ENCODE results near the gene CD101. TPM values are rescaled to one million over a fixed set of nuclear protein-coding genes. Genes with fewer than 3 reads are reported as not detected.
A peak's percentile ranks its signal among the peaks of the same experiment; 100 is the strongest.

Gene CD101
- total and polyA plus RNA-seq, 3 experiments from 2014 or later: 0.39 to 72.0 (median 0.66) TPM

GRCh38 chr1:116988908-116989307, 12.7 kb upstream of the CD101 start:
- Mint-ChIP-seq H3K36me3 (no peaks in the 10 kb centered on the region), H3K27ac (no peak overlapping the region), H3K4me1 (peaks cover 23 to 30% (median 28%) of the 10 kb centered on the region in 3 donors), H3K4me3 (no peak overlapping the region), H3K9me3 (peaks cover 0 to 3% (median 0%) of the 10 kb centered on the region in 5 donors), H3K27me3 (no peaks in the 10 kb centered on the region)
- no peaks in the 10 kb centered on the region for H3K36me3 ChIP-seq (ENCODE audit: insufficient read depth, low read length)
- H3K27ac ChIP-seq (ENCODE audit: low read depth, low read length): no peak overlapping the region
- H3K4me1 ChIP-seq (ENCODE audit: insufficient read depth, low read length): peaks cover 44% of the 10 kb centered on the region
- H3K4me3 ChIP-seq (ENCODE audit: low read length): no peak overlapping the region
- no peak for DNase-seq
- H3K27me3 ChIP-seq (ENCODE audit: insufficient read depth, low read length, poor library complexity, severe bottlenecking): no peaks in the 10 kb centered on the region
- ChIA-PET POLR2A (no interaction called here), CTCF (no interaction called here)
- no peaks in the 10 kb centered on the region for H3K9me3 ChIP-seq (ENCODE audit: low read length)

- ChIA-PET CTCF (no interaction called here), POLR2A (interaction anchor here (0.6 kb wide), 1 partner anchor 11 kb away, joined by 3 read pairs; no protein-coding TSS in a partner anchor)
- Mint-ChIP-seq H3K4me3 (no peak overlapping the region), H3K9me3 (peaks cover 0 to 3% (median 0%) of the 10 kb centered on the region in 5 donors), H3K27me3 (no peaks in the 10 kb centered on the region), H3K36me3 (no peaks in the 10 kb centered on the region), H3K27ac (no peak overlapping the region), H3K4me1 (peaks cover 23 to 28% (median 28%) of the 10 kb centered on the region in 3 donors)
- Histone ChIP-seq H3K36me3 (ENCODE audit: insufficient read depth, low read length) (no peaks in the 10 kb centered on the region), H3K9me3 (ENCODE audit: low read length) (no peaks in the 10 kb centered on the region), H3K4me3 (ENCODE audit: low read length) (no peak overlapping the region), H3K27ac (ENCODE audit: low read depth, low read length) (no peak overlapping the region), H3K4me1 (ENCODE audit: insufficient read depth, low read length) (peaks cover 40% of the 10 kb centered on the region), H3K27me3 (ENCODE audit: insufficient read depth, low read length, poor library complexity, severe bottlenecking) (no peaks in the 10 kb centered on the region)
- no peak for DNase-seq
Observed at GRCh38 chr1:116989835-116990234, 11.7 kb upstream of the CD101 start.

- Histone ChIP-seq H3K27me3 (ENCODE audit: insufficient read depth, low read length, poor library complexity, severe bottlenecking) (no peaks in the 10 kb centered on the region), H3K4me1 (ENCODE audit: insufficient read depth, low read length) (peaks cover 39% of the 10 kb centered on the region), H3K27ac (ENCODE audit: low read depth, low read length) (no peak overlapping the region), H3K36me3 (ENCODE audit: insufficient read depth, low read length) (no peaks in the 10 kb centered on the region), H3K9me3 (ENCODE audit: low read length) (no peaks in the 10 kb centered on the region), H3K4me3 (ENCODE audit: low read length) (no peak overlapping the region)
- Mint-ChIP-seq H3K27ac (no peak overlapping the region), H3K27me3 (no peaks in the 10 kb centered on the region), H3K9me3 (peaks cover 0 to 3% (median 0%) of the 10 kb centered on the region in 5 donors), H3K4me3 (no peak overlapping the region), H3K36me3 (no peaks in the 10 kb centered on the region), H3K4me1 (peaks cover 23 to 28% (median 28%) of the 10 kb centered on the region in 3 donors)
- DNase-seq: no peak
- POLR2A ChIA-PET: no interaction called here
- CTCF ChIA-PET: no interaction called here
Observed at GRCh38 chr1:116990612-116991151, 10.9 kb upstream of the CD101 start.

GRCh38 chr1:116991171-116991845, 10.3 kb upstream of the CD101 start:
- Mint-ChIP-seq H3K9me3 (peaks cover 0 to 3% (median 0%) of the 10 kb centered on the region in 5 donors), H3K27ac (peak overlapping the region in 3 of 8 donors; percentile 35 to 93 (median 65)), H3K27me3 (no peaks in the 10 kb centered on the region), H3K4me3 (peak overlapping the region in 4 of 7 donors; percentile 3 to 59 (median 35)), H3K4me1 (peaks cover 21 to 24% (median 24%) of the 10 kb centered on the region in 3 donors), H3K36me3 (no peaks in the 10 kb centered on the region)
- CTCF ChIA-PET: no interaction called here
- Histone ChIP-seq H3K36me3 (ENCODE audit: insufficient read depth, low read length) (no peaks in the 10 kb centered on the region), H3K4me1 (ENCODE audit: insufficient read depth, low read length) (peaks cover 33% of the 10 kb centered on the region), H3K4me3 (ENCODE audit: low read length) (no peak overlapping the region), H3K27me3 (ENCODE audit: insufficient read depth, low read length, poor library complexity, severe bottlenecking) (no peaks in the 10 kb centered on the region), H3K9me3 (ENCODE audit: low read length) (no peaks in the 10 kb centered on the region), H3K27ac (ENCODE audit: low read depth, low read length) (no peak overlapping the region)
- no peak for DNase-seq
- POLR2A ChIA-PET: no interaction called here

- Histone ChIP-seq H3K4me3 (ENCODE audit: low read length) (no peak overlapping the region), H3K36me3 (ENCODE audit: insufficient read depth, low read length) (no peaks in the 10 kb centered on the region), H3K27me3 (ENCODE audit: insufficient read depth, low read length, poor library complexity, severe bottlenecking) (no peaks in the 10 kb centered on the region), H3K27ac (ENCODE audit: low read depth, low read length) (no peak overlapping the region), H3K9me3 (ENCODE audit: low read length) (no peaks in the 10 kb centered on the region), H3K4me1 (ENCODE audit: insufficient read depth, low read length) (peaks cover 27% of the 10 kb centered on the region)
- POLR2A ChIA-PET: no interaction called here
- Mint-ChIP-seq H3K27ac (peak overlapping the region in 3 of 8 donors; percentile 35 to 93 (median 65)), H3K9me3 (peaks cover 0 to 3% (median 0%) of the 10 kb centered on the region in 5 donors), H3K36me3 (no peaks in the 10 kb centered on the region), H3K27me3 (no peaks in the 10 kb centered on the region), H3K4me1 (peaks cover 15 to 19% (median 18%) of the 10 kb centered on the region in 3 donors), H3K4me3 (peak overlapping the region in 4 of 7 donors; percentile 3 to 59 (median 35))
- CTCF ChIA-PET: no interaction called here
- no peak for DNase-seq
Observed at GRCh38 chr1:116991918-116992317, 9.6 kb upstream of the CD101 start.

DNA sequence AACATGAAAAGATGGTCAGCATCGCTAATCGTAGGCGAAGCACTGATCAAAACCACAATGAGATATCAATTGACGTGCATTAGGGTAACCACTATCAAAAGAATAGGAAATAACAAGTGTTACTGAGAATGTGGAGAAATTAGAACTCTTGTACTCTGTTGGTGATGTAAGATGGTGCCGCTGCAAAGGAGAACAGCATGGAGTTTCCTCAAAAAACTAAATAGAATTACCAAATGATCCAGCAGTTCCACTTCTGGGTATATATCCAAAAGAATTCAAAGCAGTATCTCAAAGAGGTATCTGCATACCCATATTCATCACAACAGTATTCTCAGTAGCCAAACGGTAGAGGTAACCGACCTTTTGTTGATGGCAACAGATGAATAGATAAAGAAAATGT, 8.3 kb upstream of the CD101 start:
- H3K27ac ChIP-seq (ENCODE audit: low read depth, low read length): no peak overlapping the region
- ChIA-PET CTCF (no interaction called here), POLR2A (no interaction called here)
- no peaks in the 10 kb centered on the region for H3K36me3 ChIP-seq (ENCODE audit: insufficient read depth, low read length)
- H3K4me1 ChIP-seq (ENCODE audit: insufficient read depth, low read length): peaks cover 13% of the 10 kb centered on the region
- Mint-ChIP-seq H3K36me3 (peaks cover 0 to 1% (median 0%) of the 10 kb centered on the region in 3 donors), H3K4me3 (no peak overlapping the region), H3K9me3 (peaks cover 0 to 3% (median 0%) of the 10 kb centered on the region in 5 donors), H3K4me1 (peaks cover 5 to 11% (median 9%) of the 10 kb centered on the region in 3 donors), H3K27me3 (no peaks in the 10 kb centered on the region), H3K27ac (peak overlapping the region in 1 of 8 donors; percentile 66)
- no peak for DNase-seq
- no peaks in the 10 kb centered on the region for H3K27me3 ChIP-seq (ENCODE audit: insufficient read depth, low read length, poor library complexity, severe bottlenecking)
- H3K4me3 ChIP-seq (ENCODE audit: low read length): no peak overlapping the region
- H3K9me3 ChIP-seq (ENCODE audit: low read length): no peaks in the 10 kb centered on the region

- POLR2A ChIA-PET: no interaction called here
- CTCF ChIA-PET: no interaction called here
- H3K27ac ChIP-seq (ENCODE audit: low read depth, low read length): no peak overlapping the region
- H3K27me3 ChIP-seq (ENCODE audit: insufficient read depth, low read length, poor library complexity, severe bottlenecking): no peaks in the 10 kb centered on the region
- peaks cover 5 to 10% (median 9%) of the 10 kb centered on the region in 3 donors for H3K4me1 Mint-ChIP-seq
- no peaks in the 10 kb centered on the region for H3K36me3 ChIP-seq (ENCODE audit: insufficient read depth, low read length)
- no peaks in the 10 kb centered on the region for H3K9me3 ChIP-seq (ENCODE audit: low read length)
- H3K4me3 Mint-ChIP-seq: no peak overlapping the region
- peaks cover 0 to 1% (median 0%) of the 10 kb centered on the region in 3 donors for H3K36me3 Mint-ChIP-seq
- no peak overlapping the region for H3K27ac Mint-ChIP-seq
- DNase-seq: no peak
- H3K9me3 Mint-ChIP-seq: peaks cover 0 to 3% (median 0%) of the 10 kb centered on the region in 5 donors
- no peaks in the 10 kb centered on the region for H3K27me3 Mint-ChIP-seq
- H3K4me3 ChIP-seq (ENCODE audit: low read length): no peak overlapping the region
- H3K4me1 ChIP-seq (ENCODE audit: insufficient read depth, low read length): peaks cover 12% of the 10 kb centered on the region
Observed at GRCh38 chr1:116994411-116994810, 7.1 kb upstream of the CD101 start.

GRCh38 chr1:116997066-116997465, 4.5 kb upstream of the CD101 start:
- CTCF ChIA-PET: no interaction called here
- H3K36me3 Mint-ChIP-seq: peaks cover 0 to 1% (median 0%) of the 10 kb centered on the region in 3 donors
- no peak overlapping the region for H3K4me3 Mint-ChIP-seq
- H3K27ac ChIP-seq (ENCODE audit: low read depth, low read length): no peak overlapping the region
- no peak overlapping the region for H3K4me3 ChIP-seq (ENCODE audit: low read length)
- no peaks in the 10 kb centered on the region for H3K9me3 ChIP-seq (ENCODE audit: low read length)
- no peak overlapping the region for H3K27ac Mint-ChIP-seq
- peaks cover 0 to 3% (median 0%) of the 10 kb centered on the region in 5 donors for H3K9me3 Mint-ChIP-seq
- no peaks in the 10 kb centered on the region for H3K27me3 ChIP-seq (ENCODE audit: insufficient read depth, low read length, poor library complexity, severe bottlenecking)
- peaks cover 8 to 22% (median 22%) of the 10 kb centered on the region in 3 donors for H3K4me1 Mint-ChIP-seq
- H3K27me3 Mint-ChIP-seq: no peaks in the 10 kb centered on the region
- POLR2A ChIA-PET: no interaction called here
- H3K36me3 ChIP-seq (ENCODE audit: insufficient read depth, low read length): no peaks in the 10 kb centered on the region
- no peak for DNase-seq
- peaks cover 24% of the 10 kb centered on the region for H3K4me1 ChIP-seq (ENCODE audit: insufficient read depth, low read length)

All from CD8-positive, alpha-beta memory T cell (primary cell).